Endothelial cell (in vitro differentiated cells): Measurements from ENCODE around the gene CAT. TPM values are rescaled to one million over a fixed set of nuclear protein-coding genes. Genes with fewer than 3 reads are reported as not detected.
A peak's percentile ranks its signal among the peaks of the same experiment; 100 is the strongest.

ENCODE experiments used
- DNase-seq: peaks from one replicate; pipeline ENCODE4 v3.0.0; 2021; ENCODE audit warnings: low spot score
- H3K27ac Mint-ChIP-seq: one replicate; pipeline ENCODE4 v1.8.0; 2021; ENCODE audit warnings: mixed read lengths, inconsistent platforms; ENCODE audit not compliant: unreplicated experiment
- H3K27me3 Mint-ChIP-seq: one replicate; pipeline ENCODE4 v1.8.0; 2021; ENCODE audit warnings: mild to moderate bottlenecking, moderate library complexity, mixed read lengths, inconsistent platforms; ENCODE audit not compliant: unreplicated experiment
- H3K36me3 Mint-ChIP-seq: one replicate; pipeline ENCODE4 v1.8.0; 2021; ENCODE audit warnings: mild to moderate bottlenecking, low read depth, mixed read lengths, inconsistent platforms; ENCODE audit not compliant: unreplicated experiment
- H3K4me1 Mint-ChIP-seq: one replicate; pipeline ENCODE4 v1.8.0; 2021; ENCODE audit warnings: mild to moderate bottlenecking, mixed read lengths, inconsistent platforms; ENCODE audit not compliant: unreplicated experiment
- H3K4me3 Mint-ChIP-seq: one replicate; pipeline ENCODE4 v1.8.0; 2021; ENCODE audit warnings: mild to moderate bottlenecking, mixed read lengths, inconsistent platforms; ENCODE audit not compliant: unreplicated experiment
- H3K9me3 Mint-ChIP-seq: one replicate; pipeline ENCODE4 v1.8.0; 2021; ENCODE audit warnings: mixed read lengths, inconsistent platforms; ENCODE audit not compliant: unreplicated experiment
- total RNA-seq: library from RNA; stranded (reverse); fragmentation: NEBNext Ultra II Directional; extraction: Animal tissue kit (Norgen Biotek cat#: 25700); gene quantifications from one replicate; pipeline ENCODE4 v1.2.1, GENCODE V29; 2021; ENCODE audit not compliant: unreplicated experiment
- TF ChIP-seq, protein P1 (sequence below): fragments of 200-600 bp; sonication (generic); IDR thresholded peaks from one replicate; pipeline ENCODE4 v1.5.0; 2021; ENCODE audit warnings: antibody characterized with exemption; ENCODE audit not compliant: unreplicated experiment

The CAT gene
- total RNA-seq, 1 donor from 2014 or later, result 30.2 TPM

DNA sequence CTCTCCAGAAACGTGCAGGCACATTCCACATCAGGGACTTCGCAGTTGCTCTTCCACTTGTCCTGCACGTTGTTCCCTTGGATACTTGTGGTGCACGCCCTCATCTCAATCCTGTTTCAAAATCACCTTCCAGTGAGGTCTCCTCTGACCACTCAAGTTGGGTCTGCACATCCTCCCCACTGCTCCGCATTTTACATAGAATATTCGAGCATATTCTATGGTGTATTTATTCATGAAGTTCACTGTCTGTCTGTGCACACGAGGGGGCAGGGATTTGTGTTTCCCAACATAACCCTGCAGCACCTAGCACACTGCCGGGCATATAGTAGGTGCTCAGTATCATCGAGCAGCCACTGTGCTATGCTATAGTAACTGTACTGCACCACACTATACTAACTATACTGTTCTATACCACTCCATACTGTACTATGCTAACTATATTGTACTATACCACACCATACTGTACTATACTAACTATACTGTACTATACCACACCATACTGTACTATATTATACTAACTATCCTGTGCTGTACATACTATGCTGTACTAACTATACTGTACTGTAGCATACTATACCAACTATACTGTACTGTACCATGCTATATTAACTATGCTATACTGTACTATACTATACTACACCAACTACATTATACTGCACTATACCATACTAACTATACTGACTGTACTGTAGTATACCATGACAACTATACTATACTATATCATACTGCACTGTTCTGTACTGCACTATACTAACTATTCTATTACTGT, 44.6 kb downstream of the CAT start:
- no peak for DNase-seq
- H3K27me3 Mint-ChIP-seq, result no peaks in the 10 kb centered on the region

DNA sequence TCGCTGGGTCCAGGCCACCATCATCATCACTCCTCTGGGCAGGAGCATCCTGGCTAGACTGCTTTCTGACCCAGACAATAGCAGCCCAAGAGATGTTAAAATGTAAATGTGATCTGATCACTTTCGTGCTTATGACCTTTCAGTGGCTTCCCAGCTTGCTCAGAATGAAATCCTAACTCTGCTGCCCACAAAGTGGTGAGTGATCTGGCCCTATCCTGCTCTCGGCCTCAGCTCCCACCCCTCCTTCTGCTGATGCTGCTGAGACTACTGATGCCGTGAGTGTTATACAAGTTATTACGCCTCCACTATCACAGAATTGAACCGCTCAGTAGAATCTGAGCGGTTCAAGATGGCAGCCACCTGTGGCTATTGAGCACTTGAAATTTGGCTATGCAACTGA, 48.7 kb downstream of the CAT start:
- Mint-ChIP-seq H3K27ac (no peak overlapping the region), H3K4me3 (no peak overlapping the region), H3K9me3 (no peaks in the 10 kb centered on the region), H3K4me1 (no peaks in the 10 kb centered on the region), H3K36me3 (no peaks in the 10 kb centered on the region), H3K27me3 (no peaks in the 10 kb centered on the region)
- no peak for DNase-seq
- TF ChIP-seq, protein P1, sequence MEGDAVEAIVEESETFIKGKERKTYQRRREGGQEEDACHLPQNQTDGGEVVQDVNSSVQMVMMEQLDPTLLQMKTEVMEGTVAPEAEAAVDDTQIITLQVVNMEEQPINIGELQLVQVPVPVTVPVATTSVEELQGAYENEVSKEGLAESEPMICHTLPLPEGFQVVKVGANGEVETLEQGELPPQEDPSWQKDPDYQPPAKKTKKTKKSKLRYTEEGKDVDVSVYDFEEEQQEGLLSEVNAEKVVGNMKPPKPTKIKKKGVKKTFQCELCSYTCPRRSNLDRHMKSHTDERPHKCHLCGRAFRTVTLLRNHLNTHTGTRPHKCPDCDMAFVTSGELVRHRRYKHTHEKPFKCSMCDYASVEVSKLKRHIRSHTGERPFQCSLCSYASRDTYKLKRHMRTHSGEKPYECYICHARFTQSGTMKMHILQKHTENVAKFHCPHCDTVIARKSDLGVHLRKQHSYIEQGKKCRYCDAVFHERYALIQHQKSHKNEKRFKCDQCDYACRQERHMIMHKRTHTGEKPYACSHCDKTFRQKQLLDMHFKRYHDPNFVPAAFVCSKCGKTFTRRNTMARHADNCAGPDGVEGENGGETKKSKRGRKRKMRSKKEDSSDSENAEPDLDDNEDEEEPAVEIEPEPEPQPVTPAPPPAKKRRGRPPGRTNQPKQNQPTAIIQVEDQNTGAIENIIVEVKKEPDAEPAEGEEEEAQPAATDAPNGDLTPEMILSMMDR, result no peak

More for the DNA sequence above, 44.6 kb downstream of the CAT start:
- Mint-ChIP-seq H3K36me3 (no peaks in the 10 kb centered on the region), H3K4me3 (no peak overlapping the region), H3K27ac (no peak overlapping the region), H3K4me1 (no peaks in the 10 kb centered on the region), H3K9me3 (no peaks in the 10 kb centered on the region)
- TF ChIP-seq, protein P1, result no peak

DNA sequence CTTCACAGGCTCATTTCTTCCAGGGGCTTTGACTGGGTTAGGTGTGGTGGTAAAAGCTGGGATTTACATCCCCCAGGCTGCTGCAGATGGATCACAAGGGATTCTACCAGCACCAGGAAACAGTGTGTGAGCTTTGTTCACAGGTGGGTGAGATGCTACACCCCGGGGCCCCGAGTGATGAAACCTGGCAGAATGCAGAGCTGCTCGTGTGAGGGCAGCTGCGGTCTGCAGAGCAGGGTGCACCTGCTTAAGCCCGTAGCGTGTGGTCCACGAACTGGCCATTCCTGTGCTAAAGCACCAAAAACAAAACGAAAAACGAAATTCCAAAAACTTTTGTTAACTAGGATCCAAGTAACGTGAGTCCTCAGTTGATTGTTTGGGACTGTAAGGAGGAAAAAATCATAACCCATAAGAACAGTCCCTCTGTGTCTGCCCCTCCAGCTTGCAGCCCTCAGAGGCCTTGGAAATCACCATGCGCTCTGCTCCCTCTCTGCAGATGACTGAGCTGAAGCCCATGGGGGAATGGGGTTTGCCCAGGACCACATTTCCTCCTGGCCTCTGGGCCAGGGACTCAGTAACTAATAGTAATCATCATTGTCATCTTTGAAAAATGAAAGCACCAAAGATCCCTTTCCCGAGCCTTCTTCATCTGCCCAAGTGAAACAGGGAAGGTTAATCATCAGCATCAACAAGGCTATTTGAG, 50.3 kb downstream of the CAT start:
- H3K36me3 Mint-ChIP-seq, result no peaks in the 10 kb centered on the region
- no peaks in the 10 kb centered on the region for H3K27me3 Mint-ChIP-seq
- no peak overlapping the region for H3K27ac Mint-ChIP-seq
- TF ChIP-seq, protein P1, result no peak
- H3K4me3 Mint-ChIP-seq, result no peak overlapping the region
- H3K4me1 Mint-ChIP-seq, result no peaks in the 10 kb centered on the region
- DNase-seq, result no peak
- no peaks in the 10 kb centered on the region for H3K9me3 Mint-ChIP-seq

DNA sequence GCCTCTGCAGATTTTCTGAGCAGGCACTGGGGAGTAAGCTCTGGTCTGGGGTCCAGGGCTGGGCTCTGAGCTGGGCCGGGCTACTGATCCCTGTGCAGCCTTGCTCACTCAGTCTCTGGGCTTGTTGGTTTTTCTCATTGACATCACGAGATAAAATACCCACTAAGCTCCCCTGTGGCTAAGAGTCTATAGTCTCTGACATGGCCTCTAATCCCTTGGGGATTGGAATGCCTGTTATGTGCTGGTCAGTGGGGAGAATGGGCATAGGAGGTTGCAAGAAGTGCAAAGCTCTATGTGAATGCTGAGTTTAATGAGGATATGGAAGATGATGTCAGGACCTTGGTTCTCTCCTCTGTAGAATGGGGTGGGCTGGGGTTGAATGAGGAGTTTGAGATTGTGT, 51.6 kb downstream of the CAT start:
- Mint-ChIP-seq H3K36me3 (no peaks in the 10 kb centered on the region), H3K9me3 (no peaks in the 10 kb centered on the region), H3K27me3 (no peaks in the 10 kb centered on the region), H3K4me1 (no peaks in the 10 kb centered on the region), H3K4me3 (no peak overlapping the region), H3K27ac (no peak overlapping the region)
- TF ChIP-seq, protein P1, result no peak
- no peak for DNase-seq

DNA sequence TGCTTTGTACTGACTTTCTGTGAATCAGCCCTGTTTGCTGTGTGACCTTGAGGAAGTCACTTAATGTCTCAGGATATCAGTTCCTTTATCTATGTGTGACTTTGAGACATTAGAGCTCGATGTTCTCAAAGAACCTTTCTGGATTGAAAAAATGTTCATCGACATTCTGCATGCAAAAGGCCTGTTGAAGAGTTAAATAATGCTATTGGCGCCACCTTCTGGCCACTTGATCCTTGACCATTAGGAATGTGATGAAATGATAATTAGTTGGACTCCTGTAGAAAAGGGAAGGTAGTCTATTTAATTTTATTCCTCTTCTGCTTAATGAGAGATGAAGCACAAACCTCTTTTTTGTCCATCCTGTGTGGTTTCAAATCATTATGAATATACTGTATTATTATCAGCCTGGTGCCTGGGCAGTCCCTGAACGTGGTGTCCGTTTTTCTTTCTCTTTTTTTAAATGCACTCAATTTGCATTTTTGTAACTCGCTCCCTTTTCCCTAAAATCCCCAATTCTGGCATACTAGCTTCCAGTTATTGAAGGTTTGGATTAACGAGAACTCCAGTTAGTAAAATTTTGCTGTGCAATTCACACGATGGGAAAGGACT, 54.2 kb downstream of the CAT start:
- Mint-ChIP-seq H3K9me3 (no peaks in the 10 kb centered on the region), H3K4me3 (no peak overlapping the region), H3K4me1 (no peaks in the 10 kb centered on the region), H3K27ac (no peak overlapping the region), H3K36me3 (no peaks in the 10 kb centered on the region), H3K27me3 (peaks cover 4% of the 10 kb centered on the region)
- DNase-seq, result peak; percentile 63
- TF ChIP-seq, protein P1, result peak; percentile 80
